ENCODE measurements around the gene HSPA1B.

Gene HSPA1B

GRCh38 chr6:31878726-31879125 lies 51.2 kb downstream of the HSPA1B start, which contains the start of gene SLC44A4:
Gene SLC44A4, minus strand, starts transcription at chr6:31878997. Its CDS starts 17 bp downstream, at chr6:31878980.
- DNase-seq (ENCODE audit: low read depth in 2 of 2): no peak

GRCh38 chr6:31879143-31879542 lies 51.6 kb downstream of the HSPA1B start:
- DNase-seq (ENCODE audit: low read depth in 2 of 2): no peak

All from stimulated activated CD4-positive, alpha-beta T cell treated with anti-CD3 and anti-CD28 coated beads, Interleukin-15, amount 100 ng/mL, for 48 hours (primary cell).